ENCODE measurements around the gene ING4. TPM values are rescaled to one million over a fixed set of nuclear protein-coding genes. Genes with fewer than 3 reads are reported as not detected.
A peak's percentile ranks its signal among the peaks of the same experiment; 100 is the strongest.

The ING4 gene
- total RNA-seq, 2 donors from 2014 or later, result 75.5 to 78.9 TPM

GRCh38 chr12:6667559-6668210 lies 4.8 kb upstream of the ING4 start:
- no peak overlapping the region for H3K27ac ChIP-seq
- H3K9me3 ChIP-seq, result no peaks in the 10 kb centered on the region
- no peaks in the 10 kb centered on the region for H3K4me1 ChIP-seq (replicated peaks)
- H3K36me3 ChIP-seq, result peaks cover 32 to 33% of the 10 kb centered on the region in 2 donors
- no peak overlapping the region for H3K4me3 ChIP-seq
- DNase-seq (ENCODE audit: low spot score), result no peak
- WGBS, result 81% methylated on average over 8 of the region's 8 CpGs
- TF ChIP-seq POLR2A (IDR thresholded peaks at IDR 0.05) (no peak), CTCF (IDR thresholded peaks at IDR 0.05) (no peak), POLR2AphosphoS5 (IDR thresholded peaks at IDR 0.05) (no peak)
- intact Hi-C loops (cut with DNase I), result no loop called here
- no peaks in the 10 kb centered on the region for H3K27me3 ChIP-seq (replicated peaks; ENCODE audit: insufficient read depth)

GRCh38 chr12:6666211-6666610 lies 3.3 kb upstream of the ING4 start:
- Histone ChIP-seq H3K27ac (no peak overlapping the region), H3K9me3 (no peaks in the 10 kb centered on the region), H3K27me3 (replicated peaks; ENCODE audit: insufficient read depth) (no peaks in the 10 kb centered on the region), H3K4me1 (replicated peaks) (no peaks in the 10 kb centered on the region), H3K4me3 (no peak overlapping the region), H3K36me3 (peaks cover 23 to 29% of the 10 kb centered on the region in 2 donors)
- TF ChIP-seq POLR2AphosphoS5 (IDR thresholded peaks at IDR 0.05) (no peak), CTCF (IDR thresholded peaks at IDR 0.05) (no peak), POLR2A (IDR thresholded peaks at IDR 0.05) (no peak)
- WGBS, result 100% methylated on average over 2 of the region's 2 CpGs
- intact Hi-C loops (cut with DNase I), result no loop called here
- DNase-seq (ENCODE audit: low spot score), result no peak

GRCh38 chr12:6664902-6665301 lies 2.0 kb upstream of the ING4 start:
- intact Hi-C loops (cut with DNase I), result no loop called here
- H3K27ac ChIP-seq, result no peak overlapping the region
- no peak for DNase-seq (ENCODE audit: low spot score)
- no peak for TF ChIP-seq POLR2A (IDR thresholded peaks at IDR 0.05)
- no peaks in the 10 kb centered on the region for H3K9me3 ChIP-seq
- no peaks in the 10 kb centered on the region for H3K4me1 ChIP-seq (replicated peaks)
- peaks cover 20 to 21% of the 10 kb centered on the region in 2 donors for H3K36me3 ChIP-seq
- H3K27me3 ChIP-seq (replicated peaks; ENCODE audit: insufficient read depth), result no peaks in the 10 kb centered on the region
- no peak overlapping the region for H3K4me3 ChIP-seq
- WGBS, result 83% methylated on average over 2 of the region's 2 CpGs

- Histone ChIP-seq H3K27ac (peak overlapping the region; percentile 68 to 78), H3K4me3 (peak overlapping the region; percentile 55 to 83), H3K9me3 (no peaks in the 10 kb centered on the region), H3K4me1 (replicated peaks) (no peaks in the 10 kb centered on the region), H3K36me3 (peaks cover 6 to 9% of the 10 kb centered on the region in 2 donors), H3K27me3 (replicated peaks; ENCODE audit: insufficient read depth) (no peaks in the 10 kb centered on the region)
- DNase-seq (ENCODE audit: low spot score), result no peak
- under 1% methylated on average over 10 of the region's 10 CpGs for WGBS
- TF ChIP-seq POLR2AphosphoS5 (IDR thresholded peaks at IDR 0.05) (no peak), CTCF (IDR thresholded peaks at IDR 0.05) (no peak), POLR2A (IDR thresholded peaks at IDR 0.05) (no peak)
- intact Hi-C loops (cut with DNase I), result loop anchor here (2.0 kb wide), 1 partner anchor 48 kb away; no protein-coding TSS in a partner anchor
Measured at GRCh38 chr12:6662602-6662905, 365 bp downstream of the ING4 start.

- H3K27me3 ChIP-seq (replicated peaks; ENCODE audit: insufficient read depth), result no peaks in the 10 kb centered on the region
- 87% methylated on average over 5 of the region's 5 CpGs for WGBS
- no peak overlapping the region for H3K4me3 ChIP-seq
- no peaks in the 10 kb centered on the region for H3K4me1 ChIP-seq (replicated peaks)
- H3K9me3 ChIP-seq, result no peaks in the 10 kb centered on the region
- H3K27ac ChIP-seq, result no peak overlapping the region
- intact Hi-C loops (cut with DNase I), result no loop called here
- no peak for DNase-seq (ENCODE audit: low spot score)
- TF ChIP-seq POLR2AphosphoS5 (IDR thresholded peaks at IDR 0.05) (no peak), CTCF (IDR thresholded peaks at IDR 0.05) (no peak), POLR2A (IDR thresholded peaks at IDR 0.05) (no peak)
- peaks cover 0 to 15% of the 10 kb centered on the region in 2 donors for H3K36me3 ChIP-seq
Measured at GRCh38 chr12:6653987-6654386, 8.9 kb downstream of the ING4 start.
